GM19240 (cell line): ENCODE measurements around the gene ANO10.
"Not testable (repeated sequence)": the region's sequence is repeated elsewhere in the genome, so short reads cannot be mapped to it uniquely, and the experiment has no call there.

Experiments
- DNase-seq: peaks from one replicate; pipeline ENCODE4 v3.0.0; 2011; ENCODE audit warnings: low spot score; ENCODE audit not compliant: insufficient read length

ANO10 gene

DNA sequence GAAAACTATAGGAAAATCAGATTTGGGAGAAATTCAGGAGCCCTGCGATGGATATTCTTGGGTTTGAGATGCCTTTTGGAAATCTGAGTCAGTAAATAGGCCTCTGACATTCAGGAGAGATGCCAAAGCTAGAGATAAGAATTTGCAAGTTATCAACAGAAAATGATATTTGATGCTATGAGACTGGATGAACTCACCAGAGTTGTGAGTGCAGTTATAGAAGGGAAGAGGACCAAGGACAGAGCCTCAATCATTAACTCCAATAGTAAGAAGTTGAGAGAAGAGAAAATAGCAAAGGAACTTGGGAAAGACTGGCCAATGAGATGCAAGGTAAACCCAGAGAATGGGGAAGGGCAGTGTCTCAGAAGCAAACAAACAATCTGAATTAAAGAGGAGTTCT, 7.9 kb upstream of the ANO10 start:
- no peak for DNase-seq

DNA sequence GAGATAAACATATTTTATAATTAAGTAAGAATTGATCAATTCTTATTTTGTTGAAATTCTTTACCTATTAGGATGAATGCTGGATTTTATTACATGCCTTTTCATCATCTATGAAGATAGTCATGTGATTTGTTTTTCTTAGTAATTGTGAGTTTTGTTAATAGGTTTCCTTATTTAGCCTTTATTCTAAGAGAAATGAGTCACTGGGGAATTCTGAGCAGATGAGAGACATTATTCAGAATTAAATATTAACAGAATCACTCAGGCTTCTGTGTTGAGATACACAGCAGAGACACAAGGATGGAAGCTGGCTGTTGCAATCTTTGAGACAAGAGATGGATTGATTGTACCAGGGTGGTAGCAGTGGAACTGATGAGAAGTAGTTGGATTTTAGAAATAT, 7.4 kb upstream of the ANO10 start:
- no peak for DNase-seq

DNA sequence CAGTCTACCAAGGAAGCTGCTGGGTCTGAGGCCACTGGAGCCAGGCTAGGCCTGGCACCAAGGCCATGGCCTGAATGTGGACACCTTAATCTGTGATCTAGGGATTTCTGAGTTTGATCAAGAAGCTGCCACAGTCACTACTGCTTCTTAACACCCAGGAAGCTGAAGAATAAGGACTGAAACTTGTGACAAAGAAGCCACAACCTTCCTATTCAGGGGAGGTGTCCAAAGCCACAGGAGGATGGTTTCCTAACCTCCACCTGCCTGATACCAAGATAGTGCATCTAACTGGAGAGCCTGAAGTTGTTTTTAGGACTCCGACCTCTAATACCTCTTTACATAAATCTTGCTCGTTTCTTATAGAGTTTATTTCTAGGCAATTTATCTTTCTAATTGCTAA, 5.5 kb upstream of the ANO10 start:
- DNase-seq: no peak

DNA sequence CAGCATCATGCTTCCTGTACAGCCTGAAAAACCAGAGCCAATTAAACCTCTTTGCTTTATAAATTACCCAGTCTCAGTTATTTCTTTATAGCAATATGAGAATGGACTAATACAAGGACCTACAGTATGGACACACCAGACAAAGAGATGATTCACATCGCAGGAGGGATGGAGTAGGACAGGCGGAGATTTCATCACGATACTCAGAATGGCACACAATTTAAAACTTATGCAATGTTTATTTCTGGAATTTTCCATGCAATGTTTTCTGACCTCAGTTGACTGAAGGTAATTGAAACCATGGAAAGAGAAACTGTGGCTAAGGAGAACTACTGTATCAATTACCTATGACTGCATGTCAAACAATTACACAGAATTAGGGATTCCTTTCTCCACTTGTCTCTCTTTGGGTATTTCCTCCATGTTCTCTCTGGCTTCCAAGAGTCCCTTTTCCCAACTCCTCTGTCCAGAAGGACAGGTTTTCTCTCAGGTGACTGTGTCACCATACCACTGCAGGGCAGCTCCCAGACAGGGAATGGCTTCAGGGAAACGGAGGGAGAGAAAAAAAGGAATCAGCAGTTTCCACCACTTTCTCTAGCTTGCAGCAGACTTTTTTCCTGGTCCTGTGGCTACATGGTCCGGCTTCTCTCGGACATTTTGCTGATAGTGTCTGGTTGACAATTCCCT, 3.0 kb upstream of the ANO10 start:
- no peak for DNase-seq

DNA sequence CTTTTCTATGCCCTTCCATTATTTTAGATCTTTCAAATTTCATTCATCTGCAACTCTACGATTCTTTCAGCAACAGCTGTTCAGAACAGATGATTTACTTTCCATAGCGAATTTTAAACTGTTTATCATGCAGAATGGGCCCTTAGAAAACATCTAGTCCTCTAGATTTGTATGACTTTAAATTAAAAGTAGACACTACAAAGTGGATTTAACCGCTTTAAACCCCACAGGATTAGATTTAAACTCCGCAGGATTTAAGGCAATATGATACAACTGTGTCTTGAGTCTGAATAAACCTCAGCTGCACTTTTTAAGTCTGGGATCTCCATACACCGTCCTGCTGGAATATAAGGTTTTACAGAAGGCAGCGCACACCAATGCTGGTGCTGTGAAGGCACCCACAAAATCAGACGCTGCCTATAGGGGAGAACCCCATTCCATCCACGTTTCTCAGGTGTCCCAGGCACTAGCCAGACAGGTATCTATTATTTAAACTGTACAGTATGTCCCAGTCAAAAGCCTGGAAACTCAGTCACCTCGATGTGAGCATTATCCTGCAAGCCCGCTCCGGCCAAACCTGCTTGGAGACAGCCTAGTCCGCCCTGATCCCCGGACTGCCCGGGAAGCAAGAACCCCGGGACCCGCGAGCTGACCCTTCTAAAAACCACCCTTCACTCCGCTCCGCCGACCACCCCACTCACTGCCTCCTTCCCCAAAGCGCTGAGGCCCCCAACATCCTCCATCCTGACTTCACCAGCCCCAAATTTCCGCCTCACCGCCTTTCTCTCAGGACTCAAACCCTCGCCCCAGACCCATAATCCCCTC, 768 bp downstream of the ANO10 start:
- no peak for DNase-seq

DNA sequence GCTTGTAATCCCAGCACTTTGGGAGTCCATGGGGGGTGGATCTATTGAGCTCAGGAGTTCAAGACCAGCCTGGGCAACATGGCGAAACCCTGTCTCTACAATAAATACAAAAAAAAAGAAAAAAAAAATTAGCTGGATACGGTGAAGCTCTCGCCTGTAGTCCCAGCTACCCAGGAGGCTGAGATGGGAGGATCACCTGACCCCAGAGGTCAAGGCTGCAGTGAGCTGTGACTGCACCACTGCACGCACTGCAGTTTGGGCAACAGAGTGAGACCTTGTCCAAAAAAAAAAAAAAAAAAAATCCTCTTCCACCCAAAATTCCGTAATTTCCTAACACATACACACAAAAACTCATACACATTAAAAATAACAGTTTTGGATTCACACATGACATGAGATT, 2.2 kb downstream of the ANO10 start:
- DNase-seq: no peak

DNA sequence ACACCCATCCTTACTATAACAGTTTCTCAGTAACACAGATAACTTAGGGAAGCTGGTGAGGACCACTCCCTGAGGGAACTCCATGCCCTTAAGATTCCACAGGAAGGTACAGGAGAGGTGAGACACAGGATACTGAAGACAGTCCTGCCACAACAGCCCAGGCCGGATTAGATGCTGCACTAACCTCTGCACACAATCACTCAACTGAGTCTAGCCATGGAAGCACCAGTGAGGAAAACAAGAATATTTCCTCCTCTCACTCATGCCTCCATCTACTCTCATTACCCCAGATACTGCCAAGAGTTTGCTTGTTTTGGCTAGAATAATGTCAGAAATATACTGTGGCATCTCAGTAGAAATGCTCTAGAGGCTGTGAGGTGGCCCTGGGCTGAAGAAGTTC, 3.7 kb downstream of the ANO10 start:
- DNase-seq: no peak

DNA sequence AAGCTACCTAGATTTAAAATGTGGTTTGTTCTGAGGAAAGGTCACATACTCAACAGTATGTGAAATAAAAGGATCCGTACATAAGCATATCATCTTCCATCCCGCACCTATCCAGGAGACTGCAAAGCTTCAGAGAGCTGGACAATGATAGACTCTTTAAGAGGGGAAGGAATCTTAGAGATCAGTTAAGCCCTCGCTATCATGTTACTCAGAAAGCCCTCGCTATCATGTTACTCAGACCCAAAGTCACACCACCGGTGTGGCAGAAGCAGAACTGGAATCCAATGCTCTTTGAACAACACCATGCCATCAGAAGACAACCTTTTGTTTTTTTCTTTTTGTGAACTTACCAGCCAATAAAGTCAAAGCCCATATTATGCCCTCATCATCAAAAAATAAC, 5.8 kb downstream of the ANO10 start:
- no peak for DNase-seq

DNA sequence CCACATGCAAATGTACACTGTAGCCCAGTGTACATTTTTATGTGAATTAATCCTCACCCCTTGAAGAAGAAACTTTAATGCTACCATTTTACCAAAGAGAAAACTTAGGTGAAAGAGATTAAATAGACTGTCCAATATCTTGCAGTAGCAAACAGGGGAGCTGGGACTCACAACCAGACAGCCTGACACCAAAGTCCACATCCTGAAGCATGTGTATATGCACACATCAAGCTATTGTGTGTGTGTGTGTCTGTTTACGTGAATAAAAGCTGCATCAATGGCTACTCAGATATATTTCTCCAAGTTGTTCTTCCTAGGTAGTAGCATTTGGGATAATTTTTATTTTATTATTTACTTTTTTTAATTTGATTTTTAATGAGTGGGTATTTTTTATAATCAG, 6.7 kb downstream of the ANO10 start:
- no peak for DNase-seq

DNA sequence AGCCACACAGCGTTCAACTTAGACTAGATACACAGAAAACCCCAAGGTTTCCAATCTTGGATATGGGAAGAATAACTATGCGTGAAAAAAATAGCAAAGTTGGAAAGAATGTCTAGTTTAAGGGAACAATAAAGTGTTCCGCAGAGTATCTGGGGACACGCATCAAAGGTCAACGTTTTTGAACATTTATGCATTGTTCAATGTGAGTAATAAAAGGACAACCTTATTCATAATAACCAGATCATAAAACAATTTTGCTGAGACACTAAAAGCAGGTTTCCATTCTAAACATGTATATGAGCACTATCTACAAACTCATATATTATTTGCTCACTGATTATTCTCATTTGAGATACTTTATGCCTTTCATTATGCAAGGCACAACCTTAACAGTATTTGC, 7.8 kb downstream of the ANO10 start:
- no peak for DNase-seq

DNA sequence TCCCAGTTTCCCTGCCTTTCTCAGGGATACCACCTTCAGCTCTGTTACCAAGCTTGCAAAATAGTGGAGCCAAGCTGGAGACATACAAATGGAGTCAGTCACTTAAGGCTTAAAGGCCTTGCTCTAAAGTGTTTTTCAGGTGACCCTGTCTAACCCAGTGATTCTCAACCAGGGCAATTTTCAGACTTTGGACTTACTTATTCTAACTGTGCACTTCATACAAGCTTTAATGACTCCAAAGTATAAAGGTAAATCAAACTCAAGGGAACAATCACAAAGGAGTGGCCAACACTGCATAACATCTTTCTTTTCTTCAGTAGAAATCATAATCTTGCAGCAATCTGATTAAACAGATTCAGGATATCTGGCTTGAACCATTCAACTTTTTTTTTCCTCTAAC, 9.4 kb downstream of the ANO10 start:
- no peak for DNase-seq

DNA sequence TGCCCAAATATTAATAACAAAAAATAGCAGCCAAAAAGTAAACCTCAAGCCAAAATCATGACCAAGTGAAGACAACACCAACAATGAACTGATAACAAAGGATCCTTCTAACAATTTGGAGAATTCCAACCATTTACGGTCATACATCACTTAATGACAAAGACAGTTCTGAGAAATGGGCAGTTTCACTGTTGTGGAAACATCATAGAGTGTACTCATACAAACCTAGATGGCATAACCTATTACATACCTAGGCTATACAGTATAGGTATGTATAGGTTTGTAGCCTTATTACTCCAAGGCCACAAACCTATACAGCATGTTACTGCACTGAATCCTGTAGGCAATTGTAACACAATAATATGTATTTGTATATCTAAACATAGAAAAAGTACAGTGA, 12.4 kb downstream of the ANO10 start:
- no peak for DNase-seq

DNA sequence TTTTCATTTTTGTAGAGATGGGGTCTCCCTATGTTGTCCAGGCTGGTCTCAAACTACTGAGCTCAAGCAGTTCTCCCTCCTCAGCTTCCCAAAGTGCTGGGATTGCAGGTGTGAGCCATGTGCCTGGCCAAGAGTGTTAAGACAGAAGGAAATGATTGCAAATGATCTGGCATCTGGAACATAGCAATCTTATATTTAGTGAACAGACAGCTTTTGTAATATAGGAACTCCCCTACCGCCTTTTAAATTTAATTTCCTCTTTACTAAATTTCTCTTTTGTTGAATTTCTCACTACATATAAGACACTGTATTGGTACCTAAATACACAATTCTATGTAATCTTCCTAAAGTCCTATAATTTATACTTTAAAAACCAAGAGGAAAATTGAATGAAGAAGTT, 13.1 kb downstream of the ANO10 start:
- DNase-seq: no peak

DNA sequence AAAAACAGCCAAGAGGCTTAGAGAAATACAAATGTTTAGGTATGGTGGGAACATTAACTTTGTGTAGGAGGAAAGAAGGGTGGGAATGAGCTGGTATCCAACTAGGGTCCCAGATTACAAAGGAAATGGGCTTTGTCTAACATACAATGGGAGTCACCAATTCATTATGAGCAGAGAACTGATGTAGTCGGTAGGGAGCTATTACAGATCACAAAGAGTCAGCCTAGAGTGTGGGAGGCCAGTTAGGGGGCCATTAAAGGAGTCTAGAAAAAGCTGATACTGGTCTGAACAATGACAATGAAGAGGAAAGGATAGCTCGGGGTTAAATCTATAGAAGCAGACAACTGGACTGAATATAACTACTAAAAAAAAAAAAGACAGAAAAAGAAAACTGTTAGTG, 15.5 kb downstream of the ANO10 start:
- DNase-seq: no peak

DNA sequence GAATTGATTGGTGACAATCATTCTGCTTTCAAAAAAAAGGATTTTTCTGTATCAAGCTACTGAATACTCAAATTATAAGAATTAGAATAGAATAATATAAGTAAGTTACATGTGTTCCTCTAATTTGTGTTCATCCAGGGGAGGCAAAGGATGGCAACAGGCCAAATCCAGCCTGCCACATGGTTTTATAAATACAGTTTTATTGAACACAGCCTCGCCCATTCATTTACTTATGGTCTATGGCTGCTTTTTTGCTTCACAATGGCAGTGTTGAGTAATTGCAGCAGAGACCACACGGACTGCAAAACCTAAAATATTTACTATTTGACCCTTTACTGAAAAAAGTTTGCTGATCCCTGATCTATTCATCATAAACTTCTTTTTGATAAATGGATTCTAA, 21.9 kb downstream of the ANO10 start:
- not testable (repeated sequence) for DNase-seq

DNA sequence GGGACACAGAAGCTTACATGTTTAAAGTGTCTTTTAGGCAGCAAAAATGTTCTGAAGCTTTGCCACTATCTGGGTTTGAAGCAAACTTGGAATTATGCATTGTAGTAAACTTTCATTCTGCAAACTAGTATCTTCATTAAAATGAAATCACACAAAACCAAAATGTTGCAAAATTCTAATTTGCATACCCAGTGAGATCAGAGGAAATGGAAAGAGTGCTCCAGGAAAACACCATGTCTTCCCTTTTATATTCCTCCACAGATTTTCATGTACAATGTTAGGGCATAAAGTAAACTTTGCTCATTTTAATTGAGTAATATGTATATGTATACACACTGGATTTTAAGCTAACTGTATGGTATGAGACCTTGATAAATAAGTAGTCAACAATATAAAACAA, 23.9 kb downstream of the ANO10 start:
- no peak for DNase-seq

DNA sequence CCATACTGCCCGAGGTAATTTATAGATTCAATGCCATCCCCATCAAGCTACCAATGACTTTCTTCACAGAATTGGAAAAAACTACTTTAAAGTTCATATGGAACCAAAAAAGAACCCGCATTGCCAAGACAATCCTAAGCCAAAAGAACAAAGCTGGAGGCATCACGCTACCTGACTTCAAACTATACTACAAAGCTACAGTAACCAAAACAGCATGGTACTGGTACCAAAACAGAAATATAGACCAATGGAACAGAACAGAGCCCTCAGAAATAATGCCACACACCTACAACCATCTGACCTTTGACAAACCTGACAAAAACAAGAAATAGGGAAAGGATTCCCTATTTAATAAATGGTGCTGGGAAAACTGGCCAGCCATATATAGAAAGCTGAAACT, 25.6 kb downstream of the ANO10 start:
- DNase-seq: not testable (repeated sequence)

DNA sequence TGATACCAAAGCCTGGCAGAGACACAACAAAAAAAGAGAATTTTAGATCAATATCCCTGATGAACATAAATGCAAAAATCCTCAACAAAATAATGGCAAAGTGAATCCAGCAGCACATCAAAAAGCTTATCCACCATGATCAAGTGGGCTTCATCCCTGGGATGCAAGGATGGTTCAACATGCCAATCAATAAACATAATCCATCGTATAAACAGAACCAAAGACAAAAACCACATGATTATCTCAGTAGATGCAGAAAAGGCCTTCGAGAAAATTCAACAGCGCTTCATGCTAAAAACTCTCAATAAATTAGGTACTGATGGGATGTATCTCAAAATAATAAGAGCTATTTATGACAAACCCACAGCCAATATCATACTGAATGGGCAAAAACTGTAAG, 26.5 kb downstream of the ANO10 start:
- not testable (repeated sequence) for DNase-seq

DNA sequence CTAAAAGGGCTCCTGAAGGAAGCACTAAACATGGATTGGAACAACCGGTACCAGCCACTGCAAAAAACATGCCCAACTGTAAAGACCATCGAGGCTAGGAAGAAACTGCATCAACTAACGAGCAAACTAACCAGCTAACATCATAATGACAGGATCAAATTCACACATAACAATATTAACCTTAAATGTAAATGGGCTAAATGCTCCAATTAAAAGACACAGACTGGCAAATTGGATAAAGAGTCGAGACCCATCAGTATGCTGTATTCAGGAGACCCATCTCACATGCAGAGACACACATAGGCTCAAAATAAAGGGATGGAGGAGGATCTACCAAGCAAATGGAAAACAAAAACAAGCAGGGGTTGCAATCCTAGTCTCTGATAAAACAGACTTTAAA, 28.2 kb downstream of the ANO10 start:
- not testable (repeated sequence) for DNase-seq

DNA sequence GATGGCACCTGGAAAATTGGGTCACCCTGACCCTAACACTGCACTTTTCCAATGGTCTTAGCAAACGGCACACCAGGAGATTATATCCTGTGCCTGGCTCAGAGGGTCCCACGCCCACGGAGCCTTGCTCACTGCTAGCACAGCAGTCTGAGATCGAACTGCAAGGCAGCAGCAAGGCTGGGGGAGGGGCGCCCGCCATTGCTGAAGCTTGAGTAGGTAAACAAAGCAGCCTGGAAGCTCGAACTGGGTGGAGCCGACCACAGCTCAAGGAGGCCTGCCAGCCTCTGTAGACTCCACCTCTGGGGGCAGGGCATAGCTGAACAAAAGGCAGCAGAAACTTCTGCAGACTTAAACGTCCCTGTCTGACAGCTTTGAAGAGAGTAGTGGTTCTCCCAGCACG, 29.9 kb downstream of the ANO10 start:
- DNase-seq: not testable (repeated sequence)

DNA sequence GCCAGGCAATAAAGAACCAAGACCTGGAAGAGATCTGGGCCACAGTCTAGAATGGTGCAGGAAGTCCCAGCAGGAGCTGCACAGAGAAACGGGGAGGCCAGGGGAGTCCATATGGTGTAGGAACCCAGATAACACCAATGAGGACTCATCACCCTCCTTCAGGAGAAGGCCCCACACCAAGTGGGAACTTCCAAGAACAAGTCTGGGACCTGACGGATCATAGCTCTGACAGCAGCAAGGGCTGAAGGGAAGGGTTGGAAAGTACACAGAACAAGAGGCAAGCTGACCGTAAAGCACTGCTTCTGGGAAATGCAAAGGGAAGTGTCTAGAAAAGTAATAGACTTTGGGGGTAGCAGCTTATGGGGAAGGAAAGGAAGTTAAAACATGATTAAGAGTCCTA, 34.5 kb downstream of the ANO10 start:
- no peak for DNase-seq

DNA sequence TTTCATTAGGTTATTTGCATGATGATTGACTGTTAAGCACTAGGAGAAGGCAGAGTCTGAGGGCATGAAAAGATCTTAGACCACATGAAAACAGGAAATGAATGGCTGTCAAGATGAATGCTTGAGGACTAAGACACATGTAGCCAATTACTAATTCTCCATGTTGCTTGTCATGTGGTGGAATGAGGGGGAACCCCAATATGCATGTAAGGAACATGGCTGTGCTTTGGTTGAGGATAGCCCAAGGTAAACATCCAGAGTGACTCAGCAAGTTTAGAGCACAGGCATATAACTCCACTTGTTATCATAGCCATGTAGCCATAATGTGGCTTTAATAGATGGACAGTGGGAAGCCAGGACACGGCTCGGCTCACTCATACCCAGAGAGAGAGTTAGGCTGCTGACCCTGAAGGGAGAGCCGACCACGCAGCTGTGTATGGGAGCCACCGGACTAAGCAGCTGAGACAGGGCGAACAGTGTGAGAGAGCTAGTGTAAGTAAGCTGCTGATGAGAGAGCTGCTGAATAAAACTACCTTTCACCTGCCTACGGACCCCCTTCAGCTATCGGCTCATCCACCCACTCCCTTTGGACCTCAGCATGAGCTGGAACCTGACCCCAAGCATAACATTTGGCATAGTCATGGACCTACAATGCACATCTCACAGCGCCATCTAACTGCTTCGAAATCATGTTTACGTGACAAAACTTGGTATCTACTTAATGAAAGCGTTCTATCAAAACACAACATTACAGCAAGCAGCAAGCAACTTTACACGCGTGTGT, 37.6 kb downstream of the ANO10 start:
- DNase-seq: no peak
